ENCODE results near the gene CACNA2D2. TPM values are rescaled to one million over a fixed set of nuclear protein-coding genes. Genes with fewer than 3 reads are reported as not detected.
A peak's percentile ranks its signal among the peaks of the same experiment; 100 is the strongest.

CACNA2D2 gene
- total and polyA plus RNA-seq, 2 of the 8 experiments (the other 6 are each of a cell fraction or from before 2014, with no cell fraction given) = 14.1 to 25.0 TPM

- Histone ChIP-seq H3K4ac (replicated peaks; ENCODE audit: insufficient read length, low read depth, low read length) (no peak overlapping the region), H3K79me2 (ENCODE audit: control insufficient read depth in 1 of 2, insufficient read depth in 2 of 2, low read length in 2 of 2) (peaks cover 0 to 17% of the 10 kb centered on the region in 2 experiments; a peak in 2 of 4 replicates), H3K9me3 (ENCODE audit: insufficient read depth in 2 of 2, low read depth in 1 of 2, low read length in 1 of 2) (no peaks in the 10 kb centered on the region), H2AFZ (ENCODE audit: low read length) (no peak overlapping the region), H2BK120ac (replicated peaks; ENCODE audit: low read depth, low read length) (no peak overlapping the region), H3K9ac (replicated peaks in 1 of 4; ENCODE audit: extremely low read depth in 1 of 4, low read depth in 3 of 4, low read length in 3 of 4) (no peak overlapping the region), H3K36me3 (ENCODE audit: control insufficient read depth in 2 of 4, insufficient read depth in 4 of 4, low read length in 3 of 4) (no peaks in the 10 kb centered on the region), H3K27ac (ENCODE audit: low read depth, low read length) (no peak overlapping the region), H3K79me1 (ENCODE audit: low read depth, low read length) (peaks cover 3% of the 10 kb centered on the region; the same call in 1 of the 2 replicates), H3K27me3 (replicated peaks in 1 of 4; ENCODE audit: control insufficient read depth in 3 of 4, extremely low read depth in 1 of 4, insufficient read depth in 3 of 4, low read length in 3 of 4) (peaks cover 23 to 62% (median 48%) of the 10 kb centered on the region in 4 experiments), H3K4me1 (replicated peaks in 1 of 4; ENCODE audit: control insufficient read depth in 3 of 4, insufficient read depth in 4 of 4, low read length in 3 of 4) (peaks cover 0 to 21% (median 15%) of the 10 kb centered on the region in 4 experiments; a peak in 5 of 7 replicates), H3K23ac (ENCODE audit: insufficient read length) (no peak overlapping the region), H2BK15ac (ENCODE audit: low read length) (no peak overlapping the region), H4K91ac (replicated peaks; ENCODE audit: insufficient read length, low read length) (no peak overlapping the region), H4K20me1 (replicated peaks in 1 of 2; ENCODE audit: control insufficient read depth in 1 of 2, insufficient read depth in 2 of 2, low read length in 2 of 2) (peaks cover 0 to 9% of the 10 kb centered on the region in 2 experiments), H2BK5ac (ENCODE audit: low read depth, low read length) (no peak overlapping the region), H3K4me3 (ENCODE audit: extremely low read depth in 1 of 4, insufficient read depth in 2 of 4, low read depth in 3 of 4, low read length in 4 of 4) (peak overlapping the region; percentile 33 to 63 (median 46)), H4K5ac (ENCODE audit: insufficient read length, low read depth, low read length) (no peak overlapping the region), H3K14ac (ENCODE audit: insufficient read length) (no peak overlapping the region), H4K8ac (ENCODE audit: extremely low read depth, insufficient read depth, low read length) (peak overlapping the region; percentile 57; the same call in 1 of the 2 replicates), H2AK5ac (ENCODE audit: low read depth, low read length) (no peak overlapping the region), H3K18ac (ENCODE audit: extremely low read depth, low read length) (peak overlapping the region; percentile 75; the same call in 1 of the 2 replicates), H2BK20ac (ENCODE audit: low read length) (no peak overlapping the region), H3K56ac (replicated peaks; ENCODE audit: insufficient read length, low read depth, low read length) (no peak overlapping the region), H2BK12ac (ENCODE audit: low read depth, low read length) (peak overlapping the region; percentile 46; the same call in 1 of the 2 replicates), H3K23me2 (ENCODE audit: low read depth, low read length) (peaks cover 18% of the 10 kb centered on the region), H3K4me2 (ENCODE audit: insufficient read depth in 1 of 2, low read depth in 2 of 2, low read length in 2 of 2) (peak overlapping the region; percentile 65 to 87)
- no peak for DNase-seq (ENCODE audit: low read depth in 1 of 2, low spot score in 2 of 2)
- ChIA-PET POLR2A (ENCODE audit: partially characterized antibody) (interaction anchor here (0.5 to 3.3 kb wide), 6 partner anchors 10 to 33 kb away, joined by 3 to 17 read pairs (median 4); partner anchors contain the start of genes CYB561D2, HYAL2, NPRL2 and TUSC2), CTCF (ENCODE audit: partially characterized antibody) (interaction anchor here (0.9 to 1.2 kb wide), 3 partner anchors 17 to 273 kb away, joined by 3 to 4 read pairs (median 3); no protein-coding TSS in a partner anchor)
- WGBS, 2 experiments (ENCODE audit: extremely low coverage in 1 of 2, insufficient coverage in 1 of 2, insufficient read length in 1 of 2, insufficient replicate concordance in 2 of 2, low coverage in 1 of 2, low lambda C conversion rate in 2 of 2, missing lambda C conversion rate in 1 of 2) = 30% methylated on average over 9 of the region's 9 CpGs; no CpG with 5 or more reads in 1 of the 2 experiments
- FAIRE-seq = no peak
- no peak for TF ChIP-seq CTCF (IDR thresholded peaks at IDR 0.05; ENCODE audit: control extremely low read depth in 1 of 3, insufficient read depth in 1 of 3, low read depth in 1 of 3, low read length in 3 of 3)
Observed at GRCh38 chr3:50340147-50340447, 163.3 kb downstream of the CACNA2D2 start.

Data from H1 (cell line).